Lung microvascular endothelial cell (primary cell): Measurements from ENCODE around the gene ME3. TPM values are rescaled to one million over a fixed set of nuclear protein-coding genes. Genes with fewer than 3 reads are reported as not detected.
"Not testable (repeated sequence)": the region's sequence is repeated elsewhere in the genome, so short reads cannot be mapped to it uniquely, and the experiment has no call there.

ENCODE experiments used
- DNase-seq, 2 donors: peaks; one replicate each; pipeline versions ENCODE4 v3.0.0 to v3.0.0-alpha.2; 2010; ENCODE audit warnings: low read depth in 2 of 2
- total RNA-seq: library from RNA; depleted of rRNA; stranded (reverse); fragments of >200 nt; gene quantifications from 2 replicates; pipeline ENCODE4 v1.2.1, GENCODE V29; 2014

The ME3 gene
- total RNA-seq, 1 donor from 2014 or later = 23.6 TPM

DNA sequence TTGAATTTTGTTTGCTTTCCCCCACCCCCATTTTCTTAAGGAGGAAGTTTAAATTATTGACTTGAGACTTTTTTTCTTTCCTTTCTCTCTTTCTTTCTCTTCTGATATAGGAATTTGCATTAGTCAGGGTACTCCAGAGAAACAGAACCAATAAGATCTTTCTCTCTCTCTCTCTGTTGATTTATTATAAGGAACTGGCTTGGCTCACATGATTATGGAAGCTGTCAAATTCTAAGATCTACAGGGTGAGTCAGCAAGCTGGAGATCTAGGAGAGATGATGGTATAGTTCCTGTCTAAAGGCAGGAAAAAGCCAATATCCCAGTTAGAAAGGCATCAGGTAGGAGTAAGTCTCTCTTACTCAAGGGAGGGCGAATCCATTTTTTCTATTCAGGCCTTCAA, 233.7 kb downstream of the ME3 start:
- peak in 1 of 2 donors; percentile 85 for DNase-seq

DNA sequence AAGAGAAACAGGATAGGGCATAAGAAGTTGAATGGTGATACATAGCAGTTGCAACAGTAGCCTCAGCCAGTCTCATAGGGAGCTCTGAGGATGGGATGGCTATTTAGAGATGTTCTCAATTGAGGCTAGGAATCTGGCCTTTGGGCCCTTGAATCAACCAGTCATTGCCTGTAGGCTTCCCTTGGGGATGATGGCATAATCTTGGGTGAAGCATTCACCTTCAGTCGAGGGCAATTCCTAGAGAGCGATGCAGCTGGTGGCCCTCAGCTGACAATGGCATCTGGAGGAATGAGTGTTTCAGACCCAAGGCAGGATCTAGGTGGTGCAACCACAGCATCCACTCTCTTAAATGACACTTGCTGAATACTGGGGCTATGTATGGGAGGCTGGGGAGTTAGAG, 236.7 kb downstream of the ME3 start:
- no peak for DNase-seq

DNA sequence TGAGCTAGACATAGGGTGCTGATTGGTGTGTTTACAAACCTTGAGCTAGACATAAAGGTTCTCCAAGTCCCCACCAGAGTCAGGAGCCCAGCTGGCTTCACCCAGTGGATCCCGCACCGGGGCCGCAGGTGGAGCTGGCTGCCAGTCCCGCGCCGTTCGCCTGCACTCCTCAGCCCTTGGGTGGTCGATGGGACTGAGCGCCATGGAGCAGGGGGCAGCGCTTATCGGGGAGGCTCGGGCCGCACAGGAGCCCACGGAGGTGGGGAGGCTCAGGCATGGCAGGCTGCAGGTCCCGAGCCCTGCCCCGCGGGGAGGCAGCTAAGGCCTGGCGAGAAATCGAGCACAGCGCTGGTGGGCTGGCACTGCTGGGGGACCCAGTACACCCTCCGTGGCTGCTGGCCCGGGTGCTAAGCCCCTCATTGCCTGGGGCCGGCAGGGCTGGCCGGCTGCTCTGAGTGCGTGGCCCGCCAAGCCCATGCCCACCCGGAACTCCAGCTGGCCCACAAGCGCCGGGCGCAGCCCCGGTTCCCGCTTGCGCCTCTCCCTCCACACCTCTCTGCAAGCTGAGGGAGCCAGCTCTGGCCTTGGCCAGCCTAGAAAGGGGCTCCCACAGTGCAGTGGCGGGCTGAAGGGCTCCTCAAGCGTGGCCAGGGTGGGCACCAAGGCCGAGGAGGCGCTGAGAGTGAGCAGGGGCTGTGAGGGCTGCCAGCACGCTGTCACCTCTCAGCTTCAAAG, 238.9 kb downstream of the ME3 start:
- not testable (repeated sequence) for DNase-seq

DNA sequence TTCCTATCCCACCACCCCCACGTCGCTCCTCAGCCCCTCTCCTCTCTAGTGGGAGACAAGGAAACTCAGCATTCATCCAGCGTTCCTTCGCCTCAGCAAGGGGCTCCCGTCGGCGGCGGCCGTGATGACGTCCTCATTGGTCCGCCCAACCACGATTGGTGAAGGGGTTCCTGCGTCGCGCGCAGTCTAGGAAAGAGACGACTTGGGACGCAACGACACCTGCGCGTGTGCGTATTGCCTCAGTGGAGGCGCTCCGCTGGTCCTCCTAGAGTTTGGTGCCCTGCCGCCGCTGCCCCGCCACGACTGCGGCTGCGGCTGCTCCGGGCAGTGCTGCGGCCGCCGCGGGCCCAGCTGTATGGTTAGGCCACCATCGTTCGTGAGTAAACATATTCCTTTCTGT, 241.2 kb downstream of the ME3 start:
- no peak for DNase-seq

DNA sequence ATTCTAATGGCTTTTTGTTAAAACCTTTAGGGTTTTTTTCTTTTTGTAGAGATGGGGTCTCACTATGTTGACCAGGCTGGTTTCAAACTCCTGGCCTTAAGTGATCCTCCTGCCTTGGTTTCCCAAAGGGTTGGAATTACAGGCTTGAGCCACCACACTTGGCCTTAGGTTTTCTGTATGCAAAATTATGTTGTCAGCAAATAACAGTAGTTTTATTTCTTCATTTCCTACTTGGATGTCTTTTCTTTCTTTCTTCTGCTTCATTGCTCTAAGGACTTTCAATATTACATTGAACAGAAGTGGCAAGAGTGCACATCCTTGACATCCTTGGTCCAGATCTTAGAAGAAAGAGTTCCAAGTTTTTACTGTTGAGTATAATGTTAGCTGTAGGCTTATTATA, 245.0 kb downstream of the ME3 start:
- no peak for DNase-seq

DNA sequence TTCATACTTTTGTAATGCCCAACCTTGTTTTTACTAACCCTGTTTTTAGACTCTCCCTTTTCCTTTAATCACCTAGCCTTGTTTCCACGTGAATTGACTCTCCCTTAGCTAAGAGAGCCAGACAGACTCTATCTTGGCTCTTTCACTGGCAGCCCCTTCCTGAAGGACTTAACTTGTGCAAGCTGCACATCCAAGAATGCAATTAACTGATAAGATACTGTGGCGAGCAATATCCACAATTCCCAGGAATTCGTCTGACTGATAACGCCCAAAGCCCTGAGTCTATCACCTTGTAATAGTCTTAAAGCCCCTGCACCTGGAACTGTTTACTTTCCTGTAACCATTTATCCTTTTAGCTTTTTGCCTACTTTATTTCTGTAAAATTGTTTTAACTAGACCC, 248.9 kb downstream of the ME3 start:
- DNase-seq = not testable (repeated sequence)

DNA sequence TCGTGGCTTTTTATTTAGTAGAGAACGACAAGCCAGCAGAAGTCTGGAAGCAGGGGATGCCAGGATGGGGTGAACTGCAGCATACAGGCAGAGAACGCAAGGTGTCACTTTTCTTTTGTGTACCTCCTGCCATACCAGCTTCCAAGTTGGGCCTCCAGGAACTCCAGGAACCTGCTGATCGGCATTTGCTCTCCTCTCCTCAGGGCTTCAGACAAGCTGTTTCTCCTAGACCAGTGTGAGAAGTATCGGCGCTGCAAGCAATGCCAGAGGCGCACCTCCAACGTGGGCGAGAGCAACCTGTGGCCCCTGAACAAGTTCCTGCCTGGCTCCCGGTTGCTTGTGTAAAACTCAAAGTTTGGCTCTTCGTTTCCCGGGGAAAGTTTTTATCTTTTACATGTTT, 250.0 kb downstream of the ME3 start:
- no peak for DNase-seq

DNA sequence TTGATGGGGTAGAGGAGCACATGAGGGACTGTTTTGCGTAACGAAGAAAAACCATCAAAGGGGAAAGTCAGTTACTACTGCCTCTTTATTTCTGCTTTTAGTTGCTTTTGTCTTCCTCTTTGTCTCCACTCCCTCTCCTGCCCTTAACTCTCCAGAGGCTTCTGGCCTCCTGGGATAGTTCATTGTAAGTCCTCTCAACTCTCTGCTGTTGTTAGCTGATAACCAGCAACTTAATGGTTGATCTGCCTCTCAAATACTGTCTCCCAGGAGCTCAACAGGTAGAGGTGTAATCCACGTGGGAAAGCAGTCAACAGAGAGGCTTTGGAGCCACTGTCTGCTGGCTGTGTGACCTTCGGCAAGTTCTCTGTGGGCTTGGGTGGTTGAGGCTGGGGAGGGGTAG, 250.5 kb downstream of the ME3 start:
- DNase-seq = no peak

DNA sequence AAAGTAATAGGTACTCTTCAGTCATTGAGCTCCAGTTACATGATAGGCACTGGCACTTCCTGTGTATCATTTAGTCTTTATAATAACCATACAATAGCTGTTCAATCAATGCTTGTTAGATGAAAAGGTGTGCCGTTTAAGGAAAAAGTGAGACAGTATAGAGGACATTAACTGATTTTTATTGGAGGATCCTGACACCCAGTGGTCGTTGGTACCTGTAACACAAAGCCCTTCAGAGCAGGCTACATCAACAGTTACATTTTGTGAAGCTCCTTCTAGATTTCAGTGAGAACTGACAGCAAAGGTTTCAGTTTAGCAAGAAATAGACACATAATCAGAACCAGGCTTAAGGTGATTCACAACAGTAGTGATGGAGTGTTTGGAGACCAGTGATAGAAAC, 253.5 kb downstream of the ME3 start:
- DNase-seq = peak; percentile 30 to 34

DNA sequence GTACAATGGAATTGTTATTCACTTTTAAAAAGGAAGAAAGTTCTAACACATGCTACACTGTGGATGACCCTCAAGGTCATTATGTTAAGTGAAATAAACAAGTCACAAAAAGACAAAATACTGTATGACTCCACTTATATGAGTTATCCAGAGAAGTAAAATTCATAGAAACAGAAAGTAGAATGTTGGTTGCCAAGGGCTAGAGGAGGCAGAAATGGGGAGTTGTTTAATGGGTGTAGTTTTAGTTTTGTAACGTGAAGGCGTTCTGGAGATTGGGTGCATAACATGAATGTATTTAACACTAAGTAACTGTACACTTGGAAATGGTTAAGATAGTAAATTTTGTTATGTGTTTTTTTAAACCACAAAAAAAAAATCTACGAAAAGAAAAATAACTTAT, 253.9 kb downstream of the ME3 start:
- DNase-seq = no peak

DNA sequence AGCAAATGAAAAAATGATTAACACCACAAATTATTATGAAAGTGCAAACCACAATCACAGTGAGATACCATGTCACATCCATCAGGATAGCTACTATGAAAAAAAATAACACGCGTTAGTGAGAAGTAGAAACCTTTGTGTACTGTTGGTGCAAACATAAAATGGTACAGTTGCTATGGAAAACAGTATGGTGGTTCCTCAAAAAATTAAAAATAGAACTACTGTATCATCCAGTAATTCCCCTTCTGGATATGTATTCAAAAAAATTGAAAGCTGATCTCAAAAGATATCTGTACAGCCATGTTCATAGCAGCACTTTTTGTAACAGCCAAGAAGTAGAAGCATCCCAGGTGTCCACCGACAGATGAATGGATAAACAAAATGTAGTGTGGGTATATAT, 254.3 kb downstream of the ME3 start:
- no peak for DNase-seq

DNA sequence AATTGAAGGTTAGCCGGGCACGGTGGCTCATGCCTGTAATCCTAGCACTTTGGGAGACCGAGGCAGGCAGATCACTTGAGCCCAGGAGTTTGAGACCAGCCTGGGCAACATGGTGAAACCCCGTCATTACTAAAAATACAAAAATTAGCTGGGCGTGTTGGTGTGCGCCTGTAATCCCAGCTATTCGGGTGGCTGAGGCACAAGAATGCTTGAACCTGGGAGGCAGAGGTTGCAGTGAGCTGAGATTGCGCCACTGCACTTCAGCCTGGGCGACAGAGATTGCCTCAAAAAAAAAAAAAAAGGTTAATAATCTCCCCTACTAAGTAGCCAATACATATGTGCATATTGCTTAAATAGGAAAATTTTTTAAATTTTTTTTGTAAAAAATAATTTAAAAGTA, 255.5 kb downstream of the ME3 start:
- not testable (repeated sequence) for DNase-seq

DNA sequence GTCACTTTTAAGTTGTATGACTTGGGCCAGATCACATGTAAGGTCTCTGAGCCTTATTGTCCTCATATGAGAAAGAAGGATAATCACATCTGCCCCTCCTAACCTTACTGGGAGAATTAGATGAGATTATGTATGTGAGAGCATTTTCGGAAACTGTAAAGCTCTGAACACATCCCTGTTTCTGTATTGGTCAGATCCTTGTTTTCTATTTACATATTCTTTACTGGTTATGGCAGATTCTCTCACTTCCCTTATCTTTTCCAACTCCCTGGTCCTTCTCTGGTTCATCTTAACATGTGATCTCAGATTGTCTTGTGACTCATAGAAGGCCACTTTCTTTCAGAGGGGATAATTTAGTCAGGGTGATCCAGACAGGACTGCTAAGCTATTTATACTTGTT, 255.9 kb downstream of the ME3 start:
- no peak for DNase-seq

DNA sequence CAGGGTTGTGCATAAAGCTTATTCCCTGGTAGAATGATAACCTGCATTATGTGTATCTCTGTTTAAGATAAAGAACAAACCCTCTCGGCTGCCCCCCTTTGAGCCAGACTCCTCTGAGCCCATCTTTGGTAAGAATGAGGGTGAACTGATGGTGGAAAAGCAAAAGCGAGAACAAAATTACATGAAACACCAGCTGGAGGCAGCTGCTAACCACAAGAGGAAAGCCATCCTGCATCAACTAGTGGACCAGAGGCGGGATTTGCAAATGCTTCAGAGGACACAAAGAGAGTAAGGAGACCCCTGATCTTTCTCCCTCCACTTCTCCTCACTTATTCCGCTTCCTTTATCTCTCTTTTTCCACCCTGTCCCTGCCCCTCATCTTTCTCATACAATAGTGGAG, 257.4 kb downstream of the ME3 start:
- no peak for DNase-seq

DNA sequence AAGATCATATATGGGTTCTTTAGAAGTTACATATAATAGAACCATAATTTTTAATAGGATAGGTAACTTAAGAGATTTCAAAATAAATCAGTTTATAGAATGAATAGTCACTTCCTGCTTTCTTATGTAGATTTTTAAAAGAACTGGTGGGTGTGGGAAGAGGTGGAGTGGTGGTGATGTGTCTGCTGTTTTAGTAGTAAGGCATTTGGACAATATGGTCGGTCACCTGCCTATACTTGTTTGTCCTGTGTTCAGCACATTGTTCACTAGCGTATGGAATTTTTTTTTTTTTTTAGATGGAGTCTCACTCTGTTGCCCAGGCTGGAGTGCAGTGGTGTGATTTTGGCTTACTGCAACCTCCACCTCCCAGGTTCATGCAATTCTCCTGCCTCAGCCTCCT, 258.4 kb downstream of the ME3 start:
- DNase-seq = no peak

DNA sequence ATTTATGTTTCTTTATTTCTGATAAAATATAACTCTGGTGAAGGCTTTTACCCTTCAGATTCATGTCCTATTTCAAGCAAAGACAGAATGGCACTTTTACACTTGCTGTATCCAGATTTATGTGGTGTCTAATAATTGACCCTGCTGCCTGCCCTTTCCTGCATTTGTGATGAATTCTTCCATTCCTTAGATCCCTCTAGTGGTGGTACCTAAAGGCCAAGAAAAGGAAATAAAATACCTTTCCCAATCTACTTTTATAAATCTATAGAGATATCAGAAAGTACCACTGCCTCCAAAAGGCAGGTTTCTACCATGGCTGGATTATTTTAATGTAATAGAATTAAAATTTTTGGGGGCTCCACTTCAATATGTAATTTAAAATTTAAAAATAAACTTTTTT, 263.6 kb downstream of the ME3 start:
- DNase-seq = no peak

DNA sequence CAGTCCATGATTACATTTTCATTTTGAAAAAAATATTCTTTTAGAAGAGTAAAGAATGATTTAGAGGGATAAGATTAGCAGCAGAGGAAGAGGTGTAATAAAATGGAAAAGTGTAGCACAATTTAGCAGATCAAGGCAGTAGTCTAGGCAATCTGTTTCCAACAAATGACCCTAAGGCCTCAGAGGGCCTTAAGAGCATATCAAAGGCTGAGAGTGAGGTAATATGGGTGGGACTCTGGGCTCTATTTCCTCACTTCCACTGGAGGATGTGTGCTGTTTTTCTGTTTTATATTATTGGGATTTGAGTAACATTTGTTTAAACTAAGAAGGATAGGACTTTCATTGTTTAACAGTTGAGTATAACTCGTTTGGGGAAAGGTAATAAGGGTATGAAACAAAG, 269.0 kb downstream of the ME3 start:
- no peak for DNase-seq

DNA sequence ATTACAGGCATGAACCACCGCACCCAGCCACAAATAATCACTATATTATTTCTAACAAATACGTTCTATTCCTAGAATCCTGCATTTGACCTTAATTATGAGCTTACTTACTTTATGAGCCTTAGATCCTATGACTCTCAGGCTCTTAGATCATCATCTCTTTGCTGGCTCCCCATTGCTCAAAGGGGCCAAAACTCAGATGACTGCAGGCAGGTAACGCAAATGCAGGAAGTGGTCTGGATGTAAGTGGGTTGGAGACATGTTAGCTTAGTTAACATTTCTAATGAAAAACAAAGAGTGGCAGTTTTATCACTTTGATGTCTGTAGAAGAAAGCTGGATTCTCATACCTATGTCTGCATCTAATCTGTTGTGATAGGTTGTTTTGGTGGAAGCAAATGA, 274.3 kb downstream of the ME3 start:
- DNase-seq = no peak

DNA sequence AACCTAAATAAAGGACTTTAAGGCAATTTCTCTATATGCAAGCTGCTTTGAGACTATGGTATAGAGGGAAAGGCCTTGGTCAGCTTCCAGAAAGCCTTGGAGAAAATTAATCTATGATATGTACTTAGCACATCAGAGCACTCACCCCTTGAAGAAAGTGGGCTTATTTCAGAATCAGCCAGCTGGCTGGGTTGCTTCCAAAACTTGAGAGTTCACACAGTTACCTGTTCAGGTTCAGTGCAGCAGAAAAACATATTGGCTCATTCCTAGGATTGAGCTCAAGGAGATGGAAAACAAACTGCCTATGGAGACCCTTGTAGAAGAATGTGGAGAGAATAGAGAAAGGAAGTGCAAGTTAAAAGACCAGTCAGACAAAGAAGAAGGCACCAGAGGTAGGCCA, 275.1 kb downstream of the ME3 start:
- no peak for DNase-seq

DNA sequence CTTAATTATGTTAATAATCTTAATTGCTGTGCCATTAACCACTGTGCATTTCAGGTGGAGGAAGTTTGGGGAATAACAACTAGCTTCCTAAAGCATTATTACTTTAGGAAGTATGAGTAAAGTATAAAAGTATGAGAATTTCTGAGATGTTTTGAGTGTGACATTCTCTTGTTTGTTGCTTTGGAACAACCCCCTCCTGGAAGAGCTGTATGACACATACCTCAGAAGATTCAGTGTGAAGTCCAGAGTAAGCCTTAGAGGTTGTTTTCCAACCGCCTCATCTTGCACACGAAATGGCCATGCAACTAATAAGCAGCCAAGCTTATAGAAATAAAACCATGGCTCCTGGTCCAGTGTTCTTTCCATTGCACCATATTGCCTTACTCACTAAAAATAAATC, 276.0 kb downstream of the ME3 start:
- peak in 1 of 2 donors; percentile 75 for DNase-seq

DNA sequence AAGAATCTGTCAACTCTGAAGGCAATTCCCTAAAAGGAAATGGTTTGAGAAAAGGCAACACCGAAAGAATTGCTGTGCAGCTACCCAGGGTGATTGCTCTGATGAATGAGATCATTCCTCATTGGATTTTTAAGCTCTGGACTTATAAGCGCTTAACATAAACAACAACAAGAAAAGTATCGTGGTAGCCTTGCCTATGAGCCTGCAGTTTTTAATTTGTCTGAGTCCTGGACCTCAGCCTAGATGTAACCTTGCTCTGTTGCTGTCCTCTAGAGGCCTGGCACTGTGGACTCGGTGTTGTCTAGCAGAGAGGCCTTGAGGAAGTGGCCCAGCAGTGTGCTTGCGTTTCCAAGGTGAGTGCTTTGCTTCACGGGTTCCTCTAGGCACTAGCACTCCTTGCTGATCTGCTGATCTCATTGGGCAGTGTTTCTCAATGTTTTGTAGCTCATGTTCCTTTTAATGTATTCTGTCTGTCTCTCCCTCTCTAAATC, 277.3 kb downstream of the ME3 start:
- peak in 1 of 2 donors; percentile 46 for DNase-seq
